Measurements from ENCODE around the gene TMEM107. TPM values are rescaled to one million over a fixed set of nuclear protein-coding genes. Genes with fewer than 3 reads are reported as not detected.

TMEM107 gene
- total and polyA plus RNA-seq, 10 of the 15 experiments (the other 5 are each of a cell fraction or from before 2014, with no cell fraction given) = 7.9 to 38.7 (median 22.9) TPM

DNA sequence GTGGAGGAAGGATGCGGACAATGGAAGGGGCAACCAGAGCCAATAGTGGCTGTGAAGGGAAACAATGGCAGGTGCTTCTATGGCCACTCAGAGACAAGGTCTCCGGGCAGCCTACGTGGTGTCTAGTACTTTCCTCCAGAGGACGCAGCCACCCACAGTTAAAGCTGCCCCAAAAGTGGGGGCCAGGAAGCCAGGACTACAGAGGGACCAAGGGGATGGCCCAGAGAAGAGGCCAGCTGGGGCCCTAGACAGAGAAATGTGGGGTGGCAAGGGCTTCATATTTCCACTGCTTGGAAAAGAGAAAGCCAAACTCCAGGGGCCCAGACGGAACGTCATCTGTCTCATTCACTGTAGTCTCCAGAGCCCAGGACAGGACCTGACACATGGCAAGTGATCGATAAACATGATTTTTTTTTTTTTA lies 23.1 kb downstream of the TMEM107 start:
- ATAC-seq (no peak), FAIRE-seq (no peak), DNase-seq (ENCODE audit: low read depth, low spot score) (no peak)
- ChIA-PET CTCF (interaction anchor here (1.8 to 4.4 kb wide), 2 partner anchors 14 to 34 kb away, joined by 6 to 36 read pairs; no protein-coding TSS in a partner anchor), RAD21 (ENCODE audit: unreplicated experiment) (interaction anchor here (4.1 kb wide), 1 partner anchor 15 kb away, joined by 33 read pairs; no protein-coding TSS in a partner anchor), POLR2A (interaction anchor here (0.5 to 7.5 kb wide), 4 partner anchors 10 to 36 kb away, joined by 4 to 71 read pairs (median 6); partner anchors contain the start of gene BORCS6), SMC1A (ENCODE audit: uncharacterized antibody, unreplicated experiment) (interaction anchor here (1.3 kb wide), 1 partner anchor 63 kb away, joined by 3 read pairs; no protein-coding TSS in a partner anchor)
- Histone ChIP-seq H3K4me1 (ENCODE audit: control insufficient read depth, insufficient read depth, low read length) (peaks cover 19% of the 10 kb centered on the region), H3K36me3 (ENCODE audit: control insufficient read depth in 2 of 2, insufficient read depth in 2 of 2, low read length in 1 of 2) (peaks cover 6 to 8% of the 10 kb centered on the region in 2 experiments), H3K4me2 (ENCODE audit: control insufficient read depth, insufficient read depth) (peak overlapping the region; percentile 97), H3K9me3 (replicated peaks; ENCODE audit: control insufficient read depth, insufficient read depth, low read length) (no peaks in the 10 kb centered on the region), H3K9ac (ENCODE audit: control insufficient read depth, insufficient read depth, low read length) (no peak overlapping the region), H3K27me3 (replicated peaks in 1 of 2; ENCODE audit: control insufficient read depth in 2 of 2, insufficient read depth in 2 of 2, low read length in 1 of 2) (no peaks in the 10 kb centered on the region), H3K27ac (ENCODE audit: control insufficient read depth, insufficient read depth) (no peak overlapping the region), H4K20me1 (ENCODE audit: control insufficient read depth, insufficient read depth) (no peaks in the 10 kb centered on the region; the same call in 1 of the 2 replicates), H2AFZ (ENCODE audit: control insufficient read depth, low read depth, low read length) (no peak overlapping the region), H3K4me3 (no peak overlapping the region), H3K79me2 (ENCODE audit: control insufficient read depth, insufficient read depth, low read length) (peaks cover 21% of the 10 kb centered on the region)
- 0 out of 2 replicates have a peak, but pooled peaks have one; percentile 13 for TF ChIP-seq MXI1 (IDR thresholded peaks at IDR 0.05; ENCODE audit: low read depth, low read length)
- TF ChIP-seq ETV6 (conservative IDR thresholded peaks at IDR 0.05 in 1 of 2, IDR thresholded peaks at IDR 0.05 in 1 of 2; ENCODE audit: borderline replicate concordance in 1 of 2, low read depth in 1 of 2) = 0 out of 4 replicates have a peak, but pooled peaks of 1 of the 2 experiments have one; percentile 10
- TF ChIP-seq HSF1 (IDR thresholded peaks at IDR 0.05; ENCODE audit: low read depth, low read length) = no peak
- TF ChIP-seq FOS (IDR thresholded peaks at IDR 0.05; ENCODE audit: borderline replicate concordance, extremely low read depth, insufficient read length) = no peak
- 0 out of 2 replicates have a peak, but pooled peaks have one; percentile 17 for TF ChIP-seq POLR2AphosphoS2 (IDR thresholded peaks at IDR 0.05; ENCODE audit: low read depth, low read length)
- in situ Hi-C loops (cut with MboI) = no loop called here
- intact Hi-C loops (cut with micrococcal nuclease; ENCODE audit: unreplicated experiment) = no loop called here
- WGBS (ENCODE audit: insufficient coverage, insufficient replicate concordance, low lambda C conversion rate, missing lambda C conversion rate) = 96% methylated on average over 7 of the region's 7 CpGs
- BruUV-seq (replicated peaks) = no TSS peak
